Left kidney (tissue), 2 donors: ENCODE data around the gene CHKA. TPM values are rescaled to one million over a fixed set of nuclear protein-coding genes. Genes with fewer than 3 reads are reported as not detected.
A peak's percentile ranks its signal among the peaks of the same experiment; 100 is the strongest.

ENCODE experiments used
- DNase-seq: peaks from one replicate; pipeline ENCODE4 v3.0.0-alpha.2; 2013
- polyA plus RNA-seq: library from polyadenylated mRNA; unstranded; fragments of 120-200 nt; gene quantifications from one replicate; pipeline ENCODE4 v1.2.1, GENCODE V29; 2013; ENCODE audit not compliant: insufficient read length

The CHKA gene
- polyA plus RNA-seq, 1 donor = 62.2 TPM

DNA sequence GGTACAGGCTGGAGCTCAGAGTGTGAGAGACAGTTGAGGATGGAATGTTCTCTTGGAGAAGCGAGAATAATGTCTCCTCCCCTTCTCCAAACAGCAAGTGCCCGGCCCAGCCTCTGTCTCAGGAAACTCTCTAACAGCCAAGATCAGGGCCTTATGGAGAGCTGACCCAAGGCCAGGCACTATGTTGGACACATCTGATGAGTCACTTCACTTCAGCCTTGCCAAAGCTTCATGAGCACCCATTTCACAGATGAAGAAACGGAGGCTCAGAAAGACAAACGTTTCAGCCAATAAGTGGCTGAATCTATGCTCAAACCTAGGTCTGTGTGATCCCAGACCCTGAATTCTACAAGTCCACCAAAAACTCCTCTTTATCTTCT is 22.1 kb upstream of the CHKA start:
- DNase-seq = no peak

GRCh38 chr11:68142441-68143309 is 21.5 kb upstream of the CHKA start:
- no peak for DNase-seq

DNA sequence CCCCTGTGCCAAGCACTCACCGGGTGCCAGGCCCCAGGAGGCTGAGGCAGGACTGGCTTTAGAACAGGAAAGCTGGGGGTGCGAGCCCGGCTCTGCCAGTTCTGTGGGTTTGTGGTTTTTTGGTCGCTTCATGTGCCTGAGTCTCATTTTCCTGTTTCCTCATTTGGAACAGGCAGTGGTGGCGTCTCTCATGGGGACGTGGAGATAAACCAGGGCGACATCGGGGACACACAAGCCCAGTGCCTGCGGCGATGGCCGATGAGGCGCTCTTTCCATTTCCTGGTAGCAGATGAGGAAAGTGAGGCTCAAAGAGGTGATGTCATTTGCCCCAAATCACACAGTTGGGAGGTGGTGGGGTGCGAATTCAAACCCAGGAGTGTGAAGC is 20.8 kb upstream of the CHKA start:
- no peak for DNase-seq

DNA sequence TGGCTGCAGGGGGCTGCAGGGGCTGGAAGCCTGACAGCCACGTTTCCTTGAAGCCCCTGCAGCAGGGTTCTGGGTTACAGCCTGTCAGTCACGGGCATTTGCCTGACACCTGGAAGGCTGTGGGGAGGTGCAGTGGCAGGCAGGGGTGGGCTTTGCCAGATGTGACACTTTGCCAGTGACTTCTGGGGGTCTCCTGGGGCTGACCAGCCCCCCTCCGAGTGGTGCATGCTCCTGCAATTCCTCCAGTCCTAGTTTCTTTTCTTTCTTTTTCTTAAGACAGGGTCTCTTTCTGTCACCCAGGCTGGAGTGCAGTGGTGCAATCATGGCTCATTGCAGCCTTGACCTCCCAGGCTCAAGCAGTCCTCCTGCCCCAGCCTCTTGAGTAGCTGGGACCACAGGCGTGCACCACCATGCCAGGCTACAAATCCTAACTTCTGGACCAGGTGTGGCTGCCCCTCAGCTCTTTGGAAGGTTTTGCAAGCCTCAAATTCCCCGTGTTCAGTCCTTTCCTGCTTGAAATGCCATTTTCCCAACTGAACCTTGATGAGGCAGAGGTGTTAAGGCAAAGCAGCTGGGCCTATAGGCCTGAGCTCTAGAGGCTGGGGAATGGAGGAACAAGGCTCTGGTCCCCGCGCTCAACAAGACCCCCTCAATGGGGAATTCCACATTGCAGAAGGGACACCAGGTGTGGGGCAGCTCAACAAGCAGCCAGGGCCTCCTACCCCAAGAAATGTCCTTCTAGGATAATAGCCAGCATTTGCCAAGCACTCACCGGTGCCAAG is 20.2 kb upstream of the CHKA start:
- no peak for DNase-seq

GRCh38 chr11:68140496-68141245 is 19.5 kb upstream of the CHKA start:
- DNase-seq = no peak

- DNase-seq = no peak
Measured at GRCh38 chr11:68138237-68138636, 17.0 kb upstream of the CHKA start.

GRCh38 chr11:68137833-68138232 is 16.6 kb upstream of the CHKA start:
- no peak for DNase-seq

GRCh38 chr11:68136866-68137265 is 15.7 kb upstream of the CHKA start:
- no peak for DNase-seq

GRCh38 chr11:68135161-68135560 is 14.0 kb upstream of the CHKA start:
- DNase-seq = no peak

GRCh38 chr11:68133761-68134160 is 12.6 kb upstream of the CHKA start:
- DNase-seq = no peak

GRCh38 chr11:68130121-68130520 is 8.9 kb upstream of the CHKA start:
- no peak for DNase-seq

GRCh38 chr11:68128682-68129327 is 7.6 kb upstream of the CHKA start:
- DNase-seq = no peak

DNA sequence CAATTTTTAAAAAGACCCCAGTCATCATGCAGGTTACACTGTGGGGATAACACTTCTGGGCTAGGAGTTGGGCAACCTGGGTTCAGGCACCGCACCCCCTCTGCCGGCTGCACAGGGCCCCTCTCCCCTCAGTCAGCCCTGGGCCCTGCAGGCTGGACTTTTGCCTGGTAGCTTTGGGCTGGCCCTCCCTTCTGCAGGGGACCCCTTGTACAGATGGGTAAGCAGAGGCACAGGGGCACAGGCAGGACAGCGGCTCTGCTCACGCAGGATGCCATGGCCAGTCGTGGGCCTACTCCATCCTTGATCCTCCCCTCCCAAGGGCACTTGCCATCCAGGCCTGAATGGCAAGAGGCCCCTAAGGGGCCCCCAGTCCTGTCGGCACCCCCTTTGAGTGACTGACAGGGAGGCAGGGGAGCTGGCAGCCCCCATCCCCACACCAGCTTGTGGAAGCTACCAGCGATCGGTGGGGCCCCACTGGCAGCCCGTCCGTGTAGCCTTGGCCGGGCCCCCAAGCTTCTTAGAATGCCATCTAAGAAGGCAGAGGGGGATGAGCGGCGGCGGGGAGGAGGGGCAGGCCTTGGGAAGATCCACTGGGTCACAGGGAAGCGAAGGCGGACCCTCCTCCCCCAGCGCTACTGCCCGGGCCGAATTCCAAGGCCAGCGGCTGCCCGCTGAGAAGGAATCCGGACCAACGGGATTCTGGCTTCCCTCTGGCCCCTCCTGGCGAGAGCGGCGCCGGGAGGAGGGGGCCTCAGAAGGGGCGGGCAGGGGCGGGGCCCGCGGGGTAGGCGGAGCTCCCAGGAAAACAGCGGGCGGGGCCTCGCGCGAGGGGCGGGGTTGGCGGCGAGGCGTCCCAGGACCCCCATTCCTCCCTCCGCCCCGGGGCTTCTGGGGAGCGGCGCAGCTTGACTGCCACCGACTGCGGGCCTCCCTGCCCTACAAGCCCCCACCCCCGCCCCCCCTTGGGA is 6.8 kb upstream of the CHKA start:
- DNase-seq = peak; percentile 89

DNA sequence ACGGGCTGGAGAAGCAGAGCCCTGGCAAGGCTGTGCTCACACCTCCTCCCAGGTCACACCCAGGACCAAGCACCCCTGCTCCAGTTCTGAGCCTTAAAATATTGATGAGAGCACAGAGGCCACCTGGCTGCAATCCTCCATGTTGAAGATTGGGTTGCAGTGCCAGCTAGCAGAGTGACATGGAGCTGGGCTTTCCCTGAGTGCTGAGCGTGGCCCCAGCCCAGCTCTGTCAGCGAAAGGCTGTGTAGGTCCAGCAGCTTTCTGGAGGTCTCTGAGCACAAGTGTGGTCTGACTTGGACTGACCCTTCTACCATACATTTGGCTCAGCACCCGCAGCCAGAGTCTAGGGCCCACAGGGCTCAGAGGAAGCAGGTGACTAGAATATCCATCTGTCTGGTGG is 4.0 kb upstream of the CHKA start:
- DNase-seq = no peak

- no peak for DNase-seq
Measured at GRCh38 chr11:68122936-68123539, 1.9 kb upstream of the CHKA start.

GRCh38 chr11:68120273-68121066 is 718 bp downstream of the CHKA start:
- no peak for DNase-seq

- no peak for DNase-seq
Measured at GRCh38 chr11:68118706-68119448, 2.3 kb downstream of the CHKA start.

DNA sequence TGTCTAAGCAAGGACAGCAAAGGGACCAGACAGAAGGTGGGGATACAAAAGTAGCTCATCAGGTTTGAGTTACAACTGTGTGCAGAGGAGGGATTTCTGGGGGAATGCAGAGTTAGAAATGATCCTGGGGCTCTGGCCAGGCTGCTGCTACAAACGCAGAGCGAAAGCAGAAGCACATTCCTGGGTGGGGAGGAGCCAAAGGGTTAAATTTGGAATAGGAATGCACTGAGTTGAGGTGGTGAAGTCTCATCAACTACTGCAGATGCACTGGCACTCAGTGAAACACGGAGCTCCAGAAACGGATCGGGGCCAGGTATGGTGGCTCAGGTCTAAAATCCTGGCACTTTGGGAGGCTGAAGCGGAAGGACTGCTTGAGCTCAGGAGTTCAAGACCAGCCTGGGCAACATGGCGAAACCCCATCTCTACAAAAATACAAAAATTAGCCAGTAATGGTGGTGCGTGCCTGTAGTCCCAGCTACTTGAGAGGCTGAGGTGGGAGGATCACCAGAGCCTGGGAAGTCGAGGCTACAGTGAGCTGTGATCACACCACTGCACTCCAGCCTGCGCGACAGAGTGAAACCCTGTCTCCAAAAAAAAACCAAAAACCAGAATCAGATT is 3.2 kb downstream of the CHKA start:
- DNase-seq = no peak
